DMS114 treated with DMSO at 0.1 percent for 48 hours (cell line): ENCODE data around the gene ASAP3.
A peak's percentile ranks its signal among the peaks of the same experiment; 100 is the strongest.

Source experiments
- DNase-seq: peaks from one replicate; lab custom pipeline; 2025; ENCODE audit not compliant: unreplicated experiment; lab: John Stamatoyannopoulos, UW

Gene ASAP3

DNA sequence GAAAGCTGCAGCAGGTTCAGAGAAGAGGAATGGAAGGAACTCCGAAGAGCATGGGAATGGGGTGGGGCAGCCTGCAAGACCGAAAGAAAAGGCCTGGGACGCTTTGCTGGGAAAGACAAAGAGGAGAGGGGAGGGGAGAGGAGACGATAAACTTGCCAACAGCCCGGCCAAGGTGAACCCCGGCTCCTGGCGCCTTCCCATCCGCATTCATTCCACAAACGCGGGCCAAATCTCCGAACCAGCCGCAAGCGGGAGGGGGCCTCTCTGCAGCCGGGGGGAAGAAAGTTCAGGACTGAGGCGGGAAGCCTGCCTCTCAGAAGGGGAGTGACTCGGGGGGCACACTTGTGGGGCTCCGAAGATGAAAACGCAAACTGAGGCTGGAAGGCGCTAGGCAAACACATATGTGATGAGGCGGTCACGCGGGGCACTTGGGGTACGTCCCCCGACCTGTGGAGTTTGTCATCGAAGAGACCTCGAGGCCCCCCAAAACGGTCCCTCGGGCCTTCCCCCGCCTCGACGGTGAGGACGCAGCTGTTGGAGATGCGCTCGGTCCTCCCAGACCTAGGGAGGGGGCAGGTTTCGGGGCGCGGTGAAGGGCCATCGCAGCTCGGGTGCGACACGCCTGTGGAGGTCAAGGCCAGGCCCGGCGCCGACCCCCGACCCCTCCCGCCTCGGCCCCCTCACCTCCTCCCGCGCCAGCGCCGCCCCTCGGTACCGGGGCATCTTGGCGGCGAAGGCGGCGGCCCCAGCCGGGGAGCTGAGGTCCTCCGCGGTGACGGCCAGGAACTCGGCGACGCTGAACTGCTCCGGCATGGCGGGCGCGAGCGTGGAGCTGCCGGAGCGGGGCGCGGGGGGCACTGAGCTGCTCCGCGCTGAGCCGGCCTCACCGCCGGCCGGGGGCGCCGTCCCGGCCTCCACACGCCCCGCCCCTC, at the start of gene ASAP3:
Gene ASAP3 (minus strand): TSS at position 859 of the 932 bp plus-strand sequence. CDS start 46 bp downstream, at position 813.
- no peak for DNase-seq

DNA sequence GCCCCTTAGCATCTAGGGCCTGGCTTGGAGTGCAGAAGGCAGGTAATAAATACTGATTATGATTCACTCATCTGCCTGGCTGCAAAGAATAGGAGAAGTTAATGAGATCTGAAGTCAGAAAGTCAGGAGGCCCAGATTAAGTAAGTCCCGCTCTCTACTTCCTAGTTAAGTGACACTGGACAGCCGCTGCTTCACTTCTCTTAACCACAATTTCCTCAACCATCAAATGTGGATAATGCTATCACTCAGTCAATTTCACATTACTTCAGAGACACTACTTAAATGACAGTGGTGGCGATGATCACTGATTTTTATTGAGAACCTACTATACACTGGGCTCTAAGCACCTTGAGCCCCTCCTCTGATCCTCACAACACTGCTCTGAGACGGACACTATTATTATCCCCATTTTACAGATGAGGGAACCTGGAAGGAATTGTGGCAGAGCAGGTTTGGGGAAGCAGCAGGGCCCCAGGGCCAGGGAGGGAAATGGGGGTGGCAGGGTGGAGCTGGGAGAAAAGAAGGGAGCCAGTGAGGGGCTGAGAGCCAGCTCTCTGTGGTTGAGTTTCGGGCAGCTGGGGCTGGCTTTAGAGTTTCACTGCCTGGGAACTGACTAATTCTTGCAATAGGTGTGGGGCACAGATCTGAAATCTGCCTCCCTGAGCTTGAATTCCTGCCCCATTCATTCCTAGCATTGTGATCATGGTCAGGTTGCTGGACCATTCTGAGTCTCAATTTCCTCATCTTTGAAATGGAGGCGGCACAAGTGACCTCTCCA, 49.5 kb upstream of the ASAP3 start:
- DNase-seq, result no peak

DNA sequence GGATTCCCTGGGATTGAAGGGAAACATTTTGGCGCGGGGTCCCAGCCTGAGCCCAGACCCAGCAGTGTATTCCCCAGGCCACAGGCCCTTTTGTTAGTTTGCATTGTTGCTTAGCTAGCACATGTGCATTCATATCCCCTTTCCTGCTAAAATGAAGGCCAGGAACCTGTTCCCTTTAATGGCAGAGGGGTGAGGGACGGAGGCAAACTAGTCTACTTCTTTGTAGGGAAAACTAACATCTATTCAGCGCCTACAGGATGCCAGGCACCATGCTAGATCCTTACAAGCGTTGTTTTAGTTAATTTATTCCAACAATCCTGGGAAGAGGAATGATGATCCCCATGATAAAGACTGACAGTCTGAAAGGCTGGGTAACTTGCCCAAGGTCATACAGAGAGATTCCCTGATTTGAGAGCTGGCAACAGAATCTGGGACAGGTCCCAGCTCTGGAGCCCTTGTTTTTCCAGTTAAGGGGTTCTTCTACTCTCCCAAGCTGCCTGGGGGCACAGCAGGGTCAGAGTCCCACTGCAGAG, 47.6 kb upstream of the ASAP3 start:
- no peak for DNase-seq

DNA sequence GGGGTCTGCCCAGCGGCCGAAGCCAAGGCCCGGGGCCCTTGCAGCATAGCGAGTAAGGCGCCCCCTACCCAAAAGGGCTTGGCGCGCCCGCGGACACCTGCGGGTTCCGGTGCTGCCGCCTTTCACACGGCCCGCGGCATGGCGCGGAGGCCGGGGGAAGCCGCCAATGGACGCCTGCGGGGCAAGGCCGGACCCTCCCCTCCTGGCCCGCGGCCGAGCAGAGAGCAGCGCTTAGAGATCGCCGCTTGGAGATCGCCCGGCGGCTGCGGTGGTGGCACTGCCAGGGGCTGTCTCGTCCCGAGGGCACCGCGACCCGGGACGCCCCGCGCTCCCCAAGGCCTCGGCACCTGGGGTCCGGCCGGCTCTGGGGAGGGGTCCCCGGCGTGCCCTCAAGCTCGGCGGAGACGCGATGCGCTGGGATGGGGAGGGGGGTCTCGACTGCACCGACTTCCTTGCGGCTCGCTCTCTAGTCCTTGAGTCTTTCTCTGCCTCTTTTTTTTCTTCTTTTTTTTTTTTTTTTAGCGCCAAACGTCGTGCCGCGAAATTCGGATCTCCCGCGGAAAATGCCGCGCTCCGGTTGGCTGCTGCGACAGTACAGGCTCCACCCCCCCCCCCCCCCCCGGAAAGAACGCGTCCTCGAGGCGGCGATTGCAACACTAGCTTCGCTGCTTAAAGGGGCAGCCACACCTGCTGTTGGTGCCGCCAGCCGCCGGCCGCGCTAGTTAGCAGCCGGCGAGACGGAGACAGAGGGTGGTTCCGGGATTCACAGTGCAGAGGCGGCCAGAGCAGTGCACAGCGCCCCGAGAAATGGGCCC, 47.0 kb upstream of the ASAP3 start, which contains the start of gene E2F2:
Gene E2F2 (minus strand): TSS at position 487 of the 815 bp plus-strand sequence. CDS start 440 bp downstream, at position 47.
- DNase-seq, result peak; percentile 76

DNA sequence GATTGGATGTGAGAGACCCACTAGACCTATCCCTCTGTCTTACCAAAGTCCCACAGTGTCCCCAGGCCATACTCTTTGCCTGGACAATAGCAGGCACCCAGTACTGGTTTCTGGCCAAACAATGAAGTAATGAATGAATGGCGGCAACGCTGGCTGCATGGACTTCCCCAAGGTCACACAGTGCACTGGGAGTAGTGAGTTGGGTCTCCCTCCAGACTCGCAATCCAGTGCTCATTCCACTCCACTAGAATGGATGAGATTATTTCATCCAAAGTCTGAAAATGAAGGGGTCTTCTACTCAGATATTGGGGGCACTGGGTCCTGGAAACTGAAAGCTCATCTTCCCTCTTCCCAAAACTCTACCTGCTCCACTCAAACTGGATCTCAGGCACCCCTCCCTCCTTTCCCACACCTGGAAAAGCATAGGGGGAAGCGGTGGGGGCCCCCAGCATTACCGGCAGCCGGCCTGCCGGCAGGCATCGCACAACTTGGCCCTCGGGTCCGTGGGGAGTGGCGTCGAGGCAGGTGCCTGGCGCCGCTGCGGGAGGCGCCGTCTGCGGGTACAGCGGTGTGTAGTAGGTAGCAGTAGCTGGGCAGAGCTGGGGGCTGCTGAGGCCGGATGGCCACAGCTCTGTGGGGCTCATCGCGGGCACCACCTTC, 46.2 kb upstream of the ASAP3 start:
- DNase-seq, result no peak

DNA sequence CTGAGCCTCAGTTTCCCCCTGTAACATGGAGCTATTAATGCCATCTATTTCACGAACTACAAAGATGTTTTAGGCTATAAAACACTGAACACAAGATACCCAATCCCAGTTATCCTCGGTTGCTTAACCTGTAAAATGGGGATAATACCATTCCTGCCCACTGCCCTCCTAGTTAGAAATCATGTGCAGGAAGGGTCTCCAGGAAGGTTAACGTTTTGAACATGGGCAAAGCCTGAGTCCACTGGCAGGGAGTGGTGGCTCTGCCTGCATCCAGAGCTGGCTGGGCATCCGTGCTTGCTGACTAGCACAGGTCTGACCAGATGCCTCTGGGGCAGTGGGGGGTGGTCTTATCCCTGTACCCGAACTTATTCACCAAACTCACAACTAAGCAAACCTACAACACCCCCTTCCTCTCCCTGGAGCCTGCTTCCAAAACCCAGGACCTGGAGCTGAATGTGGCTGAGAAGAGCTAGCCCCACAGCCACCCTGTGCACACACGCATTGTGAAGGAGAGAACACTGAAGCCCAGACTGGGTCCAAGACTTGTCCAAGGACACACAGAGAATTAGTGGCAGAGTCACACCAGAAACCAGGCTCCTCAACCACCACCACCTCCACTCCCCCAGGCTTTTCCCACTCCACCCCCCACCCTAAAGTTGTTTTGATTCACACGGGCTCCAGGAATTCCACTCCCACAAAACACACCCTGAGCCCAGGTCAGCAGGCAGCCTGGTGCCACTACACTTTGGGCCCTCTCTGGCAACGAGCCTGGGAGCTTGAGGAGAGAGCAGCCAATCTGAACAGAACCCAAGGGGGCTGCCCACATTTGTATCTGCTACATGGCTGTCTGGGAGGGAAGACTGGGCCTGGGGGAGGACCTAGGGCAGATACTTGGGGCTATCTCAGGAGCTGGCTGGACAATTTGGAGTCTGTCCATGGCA, 45.4 kb upstream of the ASAP3 start:
- peak; percentile 11 for DNase-seq

DNA sequence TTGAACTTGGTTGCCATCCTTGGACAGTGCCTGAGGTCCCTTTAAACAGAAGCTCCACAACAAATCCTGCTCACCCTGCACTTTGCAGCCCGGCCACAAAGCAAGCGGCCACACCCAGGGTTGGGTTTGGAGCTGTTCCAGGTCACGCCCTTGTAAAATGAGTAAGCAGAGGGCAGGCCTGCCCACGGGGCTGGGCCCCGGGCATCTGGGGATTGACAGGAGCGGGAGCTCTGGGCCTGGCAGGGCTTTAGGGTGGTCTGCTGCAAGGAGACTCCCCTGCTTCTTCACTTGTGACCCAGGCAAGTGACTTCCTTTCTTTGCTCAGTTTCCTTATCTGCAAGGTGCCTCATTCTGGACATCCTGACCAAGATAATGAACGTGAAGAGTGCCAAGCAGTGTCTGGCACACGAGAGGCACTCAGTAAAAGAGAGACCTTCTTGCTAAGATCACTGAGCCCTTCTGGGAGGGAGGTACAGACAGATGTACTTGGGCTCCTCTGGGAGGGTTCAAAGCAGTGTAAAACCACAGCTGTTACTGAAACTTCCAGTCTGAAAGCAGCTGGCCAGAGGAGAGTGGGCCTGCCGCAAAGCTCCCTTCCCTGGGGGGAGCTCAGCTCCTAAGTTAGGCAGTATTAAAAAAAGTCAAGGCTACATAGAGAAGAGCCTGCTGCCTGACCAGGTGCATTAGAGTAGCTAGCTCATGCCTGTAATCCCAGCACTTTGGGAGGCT, 44.4 kb upstream of the ASAP3 start:
- no peak for DNase-seq

DNA sequence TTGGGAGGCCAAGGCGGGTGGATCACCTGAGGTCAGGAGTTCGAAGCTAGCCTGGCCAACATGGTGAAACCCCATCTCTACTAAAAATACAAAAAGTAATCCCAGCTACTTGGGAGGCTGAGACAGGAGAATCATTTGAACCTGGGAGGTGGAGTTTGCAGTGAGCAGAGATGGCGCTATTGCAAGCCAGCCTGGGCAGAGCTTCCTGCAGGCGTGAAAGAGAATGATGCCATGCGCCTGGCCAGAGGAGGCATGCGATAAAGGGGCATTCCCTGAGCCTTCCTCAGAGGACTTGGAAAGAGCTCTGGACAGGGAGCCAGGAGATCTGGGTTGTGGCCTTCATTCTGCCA, 43.9 kb upstream of the ASAP3 start:
- DNase-seq, result no peak

DNA sequence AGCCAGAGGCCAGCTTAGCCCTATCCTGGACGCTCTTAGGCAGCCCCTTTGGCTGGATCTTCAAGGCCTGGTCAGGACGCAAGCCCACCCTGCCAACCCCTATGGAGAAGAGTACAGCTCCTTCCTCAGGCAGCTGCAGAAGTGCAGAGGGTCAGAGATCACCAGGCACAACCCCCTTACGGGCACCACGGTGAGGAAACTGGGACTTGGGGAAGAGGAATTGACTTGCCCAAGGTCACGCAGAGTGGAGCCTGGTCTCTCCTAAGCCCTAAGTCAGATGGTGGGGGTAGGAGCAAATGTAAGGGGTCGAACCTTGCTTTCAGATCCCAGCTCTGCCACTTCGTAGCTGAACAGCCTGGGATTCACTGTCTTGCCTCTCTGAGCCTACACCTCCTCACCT, 43.4 kb upstream of the ASAP3 start:
- no peak for DNase-seq

DNA sequence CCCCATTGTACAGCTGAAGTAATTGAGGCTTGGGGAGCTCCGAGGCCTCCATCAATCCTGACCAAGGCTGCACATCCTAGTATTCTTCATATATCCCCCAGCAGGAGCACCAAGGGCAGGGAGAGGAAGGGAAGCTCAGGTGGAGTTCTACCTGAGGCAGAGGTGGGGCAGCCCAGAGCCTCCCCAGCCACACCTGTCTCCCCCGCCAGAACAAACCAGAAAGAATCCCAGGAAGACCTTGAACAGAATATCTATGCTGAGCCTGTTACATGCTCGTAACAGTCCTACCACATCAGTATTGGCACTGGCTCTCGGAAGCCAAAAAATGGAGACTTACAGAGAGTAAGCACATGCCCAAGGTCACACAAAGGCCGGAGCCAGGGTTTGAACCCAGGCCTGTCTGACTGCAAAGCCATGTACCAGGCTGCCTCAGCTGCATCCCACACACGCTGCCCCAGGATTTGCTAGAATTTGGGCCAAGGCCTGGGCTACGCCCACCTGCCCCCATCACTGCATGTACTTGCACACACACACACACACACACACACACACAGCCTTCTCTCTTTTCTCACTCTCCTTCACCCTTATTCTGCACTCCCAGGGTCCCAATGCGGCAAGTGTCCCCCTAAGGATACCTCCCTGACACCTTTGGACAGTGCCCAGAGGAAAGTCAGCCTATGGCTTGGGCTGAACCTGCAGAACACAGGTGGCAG, 42.5 kb upstream of the ASAP3 start:
- no peak for DNase-seq

DNA sequence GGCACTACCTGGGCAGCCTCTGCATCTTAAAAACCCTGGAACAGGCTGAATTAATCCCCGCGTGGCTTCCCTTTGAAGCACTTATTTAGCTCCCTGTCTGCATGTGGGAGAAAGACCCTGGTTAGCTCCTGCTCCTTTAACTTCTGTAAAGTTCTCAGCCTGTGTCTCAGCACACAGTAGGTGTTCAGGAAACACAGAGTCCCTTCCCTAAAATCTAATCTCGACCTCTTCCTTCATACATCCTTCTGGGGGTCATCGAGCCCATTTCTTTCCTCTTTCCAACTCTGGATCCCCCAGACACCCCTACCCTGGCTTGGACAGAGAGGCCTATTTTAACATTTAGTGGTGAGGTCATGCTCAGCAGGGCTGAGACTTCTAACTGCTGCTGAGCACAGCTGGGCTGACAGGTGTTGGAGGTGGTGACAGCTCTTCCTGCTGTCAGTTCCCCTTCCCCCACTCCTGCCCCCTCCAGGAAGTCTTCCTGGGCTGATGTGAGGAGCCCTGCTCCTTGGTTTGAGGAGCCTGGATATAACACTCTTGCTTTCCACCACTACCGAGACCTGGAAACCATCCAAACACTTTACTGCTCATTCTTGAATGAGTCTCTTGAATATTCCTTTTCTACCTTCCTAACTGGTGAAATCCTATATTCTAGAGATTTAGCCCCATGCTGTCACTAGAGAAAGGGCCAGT, 41.7 kb upstream of the ASAP3 start:
- no peak for DNase-seq

DNA sequence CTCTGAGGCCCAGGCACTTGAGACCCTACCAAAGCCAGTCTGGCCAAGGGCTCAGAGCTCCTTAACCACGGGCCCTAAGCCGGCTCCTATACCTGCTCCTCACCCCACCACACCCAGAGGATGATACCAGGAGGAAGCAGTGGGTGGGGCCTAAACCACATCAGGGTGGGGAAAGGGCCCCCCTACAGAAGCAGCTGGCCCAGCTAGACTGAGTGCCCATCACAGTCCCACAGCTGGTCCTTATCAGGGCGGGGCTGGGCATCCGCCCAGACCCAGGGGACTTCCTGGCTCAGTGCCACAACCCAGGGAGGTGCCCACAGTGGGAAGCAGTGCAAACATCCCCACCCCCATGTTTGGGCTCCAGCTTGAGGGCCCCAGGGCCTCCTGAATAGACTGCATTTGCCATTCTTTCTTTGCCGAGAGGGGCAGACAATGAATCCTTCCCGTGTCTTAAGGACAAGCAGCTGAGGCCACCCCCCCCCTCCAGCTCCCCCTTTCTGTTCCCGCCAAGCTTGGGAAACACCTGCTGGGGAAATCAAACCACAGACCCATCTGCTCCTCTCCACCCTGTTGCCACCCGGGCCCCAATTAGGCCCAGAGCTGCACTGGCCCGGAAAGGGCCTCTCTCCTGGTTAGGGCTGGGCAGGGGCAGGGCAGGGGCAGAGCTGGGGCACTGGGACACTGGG, 40.9 kb upstream of the ASAP3 start:
- DNase-seq, result no peak

DNA sequence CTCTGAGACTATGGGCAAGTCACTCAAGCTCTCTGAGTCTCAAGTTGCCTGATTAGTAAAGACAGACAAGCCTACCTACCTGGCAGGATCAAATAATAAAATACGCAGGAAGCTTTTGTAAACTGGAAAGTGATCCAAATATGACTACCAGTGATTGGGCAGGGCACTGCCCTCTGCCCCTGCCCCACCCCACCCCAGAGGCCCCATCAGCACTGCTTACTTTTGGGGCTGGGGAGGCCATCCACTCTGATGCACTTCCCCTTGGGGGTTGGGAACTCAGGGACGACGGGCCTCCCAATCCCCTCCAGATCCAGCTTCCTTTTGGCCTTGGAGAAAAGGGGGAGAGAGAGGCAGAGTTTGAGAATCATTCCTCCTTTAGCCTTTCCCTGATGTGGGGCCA, 40.2 kb upstream of the ASAP3 start:
- DNase-seq, result no peak

DNA sequence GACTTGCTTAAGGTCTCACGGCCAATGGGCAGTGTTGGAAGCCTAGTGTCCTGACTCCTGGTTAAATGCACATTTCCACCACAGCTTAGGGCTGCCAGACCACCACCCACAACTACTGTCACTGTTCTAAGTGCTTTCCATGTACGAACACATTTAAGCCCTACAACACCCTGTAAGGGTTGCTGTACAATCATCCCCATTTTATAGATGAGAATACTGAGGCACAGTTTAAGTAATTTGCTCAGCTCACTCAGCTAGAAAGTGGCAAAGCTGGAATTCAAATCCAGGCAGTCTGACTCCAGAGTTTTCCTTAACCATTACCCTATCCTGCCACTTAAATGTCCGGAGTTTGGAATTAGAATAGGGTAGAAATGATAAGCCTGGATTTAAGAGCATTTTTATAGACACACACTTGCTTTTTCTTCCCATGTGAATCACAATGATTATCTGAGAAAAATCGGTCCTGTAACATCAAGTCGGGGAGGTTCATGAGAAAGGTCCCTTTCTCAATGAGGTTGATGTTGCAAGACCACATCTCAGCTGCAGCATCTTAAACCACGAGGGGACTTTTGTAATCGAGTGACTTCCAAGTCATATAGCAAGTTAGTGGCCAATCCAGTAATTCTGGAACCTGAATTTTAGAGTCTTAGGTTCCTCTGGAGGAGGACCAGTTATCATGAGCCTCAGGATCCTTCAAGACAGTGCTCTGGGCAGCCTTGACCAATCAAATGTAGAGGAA, 38.4 kb upstream of the ASAP3 start:
- DNase-seq, result no peak

DNA sequence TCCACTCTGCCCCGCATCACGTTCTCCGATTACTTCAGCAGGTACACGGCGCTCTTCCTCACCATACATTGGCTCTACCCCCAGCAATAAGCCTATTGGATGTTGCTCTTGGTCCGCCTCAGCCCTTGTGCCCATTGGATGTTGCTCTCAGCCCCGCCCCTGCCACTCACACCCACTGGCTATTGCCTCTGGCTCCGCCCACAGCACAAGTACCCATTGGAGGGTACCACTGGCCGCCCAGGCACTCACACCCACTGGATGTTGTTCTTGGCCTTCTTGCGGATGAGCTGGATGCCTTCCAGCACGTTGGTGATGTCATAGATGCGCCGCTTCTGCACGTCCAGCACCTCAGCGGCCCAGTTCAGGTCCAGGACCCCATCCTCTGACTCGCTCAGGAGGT, 37.6 kb upstream of the ASAP3 start:
- DNase-seq, result no peak

DNA sequence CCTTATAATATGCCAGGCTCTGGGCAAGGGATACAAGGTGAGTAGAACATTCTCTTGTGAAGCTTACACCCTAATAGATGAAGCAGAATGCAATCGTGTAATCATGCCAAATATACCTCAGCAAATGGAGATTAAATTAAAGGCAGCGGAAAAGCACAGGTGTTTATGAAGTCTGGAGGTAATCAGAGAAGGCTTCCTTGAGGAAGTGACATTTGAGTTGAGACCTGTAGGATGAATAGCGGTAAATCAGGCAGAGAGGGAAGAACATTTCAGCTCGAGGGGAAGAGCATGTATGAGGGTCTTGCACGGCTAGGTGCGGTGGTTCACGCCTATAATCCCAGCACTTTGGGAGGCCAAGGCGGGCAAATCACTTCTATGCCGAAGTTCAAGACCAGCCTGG, 33.6 kb upstream of the ASAP3 start:
- DNase-seq, result no peak
